GM19099 (cell line): Measurements from ENCODE around the gene ATPAF1.

Source experiments
- POLR2A ChIP-seq: IDR thresholded peaks from 3 replicates; pipeline ENCODE4 v1.6.1; 2011; ENCODE audit warnings: low read depth; ENCODE audit not compliant: insufficient read length; ENCODE audit errors: extremely low read depth

ATPAF1 gene

GRCh38 chr1:46595127-46595526 is 73.0 kb downstream of the ATPAF1 start:
- TF ChIP-seq POLR2A: no peak

- TF ChIP-seq POLR2A: no peak
Measured at GRCh38 chr1:46594063-46594462, 74.1 kb downstream of the ATPAF1 start.

- TF ChIP-seq POLR2A: no peak
Measured at GRCh38 chr1:46592823-46593222, 75.3 kb downstream of the ATPAF1 start.

- no peak for TF ChIP-seq POLR2A
Measured at GRCh38 chr1:46589529-46589928, 78.6 kb downstream of the ATPAF1 start.

- no peak for TF ChIP-seq POLR2A
Measured at GRCh38 chr1:46587069-46587468, 81.1 kb downstream of the ATPAF1 start.

- TF ChIP-seq POLR2A: no peak
Measured at GRCh38 chr1:46585312-46585938, 82.7 kb downstream of the ATPAF1 start.

- TF ChIP-seq POLR2A: no peak
Measured at GRCh38 chr1:46583494-46583893, 84.7 kb downstream of the ATPAF1 start.

- no peak for TF ChIP-seq POLR2A
Measured at GRCh38 chr1:46582972-46583371, 85.2 kb downstream of the ATPAF1 start.
